Dermis blood vessel endothelial cell (primary cell): ENCODE measurements around the gene PLCH1. TPM values are rescaled to one million over a fixed set of nuclear protein-coding genes. Genes with fewer than 3 reads are reported as not detected.
"Not testable (repeated sequence)": the region's sequence is repeated elsewhere in the genome, so short reads cannot be mapped to it uniquely, and the experiment has no call there.

Source experiments
- DNase-seq: peaks from one replicate; pipeline ENCODE4 v3.0.0; 2010
- total RNA-seq: library from RNA; depleted of rRNA; stranded (reverse); fragments of >200 nt; gene quantifications from 2 replicates; pipeline ENCODE4 v1.2.3, GENCODE V29; 2014

Gene PLCH1
- total RNA-seq, 1 donor from 2014 or later, result not detected

GRCh38 chr3:155412904-155413303 lies 332.0 kb downstream of the PLCH1 start:
- no peak for DNase-seq

DNA sequence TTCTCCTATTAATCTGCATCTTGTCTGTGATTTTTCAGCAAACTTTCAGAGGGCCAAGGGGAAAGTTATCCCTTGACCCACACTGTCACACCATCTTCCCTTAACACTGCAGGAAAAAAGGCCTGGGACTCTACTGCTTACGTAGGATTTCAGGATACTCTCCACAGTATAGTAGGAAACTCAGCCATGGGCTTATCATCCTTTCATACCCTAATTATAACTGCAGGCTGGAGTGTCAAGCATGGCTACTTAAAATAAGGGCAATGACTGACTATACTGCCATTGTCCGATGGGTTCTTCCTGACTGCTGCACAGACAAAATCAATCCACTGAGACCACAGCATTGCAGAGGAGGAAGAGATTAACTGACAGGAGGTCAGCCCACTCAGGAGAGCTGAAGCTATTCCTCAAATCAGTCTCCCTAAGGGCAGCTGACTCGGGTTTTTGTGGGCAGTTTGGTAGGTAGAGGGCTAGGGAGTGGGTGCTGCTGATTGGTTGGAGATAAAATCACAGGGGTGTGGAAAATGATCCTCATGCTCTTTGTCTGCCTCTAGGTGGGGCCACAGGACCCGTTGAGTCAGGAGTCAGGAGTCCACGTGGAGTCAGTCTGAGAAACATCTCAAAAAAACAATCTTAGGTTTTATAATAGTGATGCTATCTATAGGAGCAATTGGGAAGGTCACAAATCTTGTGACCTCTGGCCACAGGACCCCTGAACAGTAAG lies 333.2 kb downstream of the PLCH1 start:
- DNase-seq, result no peak

GRCh38 chr3:155409336-155409735 lies 335.5 kb downstream of the PLCH1 start:
- DNase-seq, result no peak

DNA sequence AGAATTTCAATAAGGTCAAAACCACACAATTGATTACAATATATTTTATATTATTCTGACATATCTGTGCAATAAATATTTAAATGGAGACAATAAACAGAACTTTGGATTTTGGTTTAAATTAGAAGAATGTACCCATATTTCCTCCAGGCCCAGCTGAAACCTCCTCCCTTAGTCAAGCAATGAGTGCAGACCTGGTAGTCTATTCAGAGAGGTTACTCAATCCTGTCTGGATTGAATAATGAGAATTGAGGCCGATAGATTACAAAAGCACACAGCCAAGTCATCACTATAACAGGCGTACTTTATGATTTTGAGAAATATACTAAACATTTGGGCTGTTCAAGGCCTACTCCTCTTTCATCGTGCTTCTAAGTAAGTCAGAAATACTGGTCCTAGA lies 336.9 kb downstream of the PLCH1 start:
- no peak for DNase-seq

GRCh38 chr3:155407331-155407730 lies 337.5 kb downstream of the PLCH1 start:
- DNase-seq, result no peak

DNA sequence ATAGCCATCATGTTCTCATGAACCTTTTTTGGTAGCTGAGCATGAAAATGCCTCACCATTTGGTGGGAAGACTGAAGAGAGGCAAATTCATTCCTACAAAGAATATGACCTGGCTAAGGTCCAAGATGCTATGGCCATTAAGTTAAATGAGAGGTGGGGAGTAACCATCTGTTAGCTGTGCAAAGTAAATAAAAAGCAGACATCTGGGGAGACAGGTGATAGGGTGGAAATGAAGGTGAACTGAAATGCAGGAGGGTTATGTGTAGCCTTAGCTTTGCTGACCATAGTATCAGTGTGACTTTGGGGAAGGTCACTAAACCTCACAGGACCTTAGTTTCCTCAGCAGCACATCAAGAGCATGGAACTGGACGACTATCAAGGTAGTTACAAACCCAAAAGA lies 340.4 kb downstream of the PLCH1 start:
- no peak for DNase-seq

DNA sequence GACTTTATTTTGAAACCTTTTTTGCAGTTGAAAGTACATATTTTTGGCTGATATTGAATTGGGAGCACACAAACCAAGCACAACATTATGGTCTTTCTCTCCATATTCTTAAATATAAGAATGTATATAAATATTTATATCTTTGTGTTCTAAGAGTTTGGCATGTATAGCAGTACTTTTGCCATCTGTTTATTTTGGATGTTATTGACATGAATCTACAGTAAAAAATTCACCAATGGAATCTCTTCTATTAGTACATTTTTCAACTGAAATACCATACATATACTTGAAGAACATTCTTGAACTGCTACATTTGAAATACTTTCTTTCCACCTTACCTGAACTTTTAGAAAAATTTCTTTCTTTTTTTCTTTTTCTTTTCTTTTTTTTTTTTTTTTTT lies 342.2 kb downstream of the PLCH1 start:
- no peak for DNase-seq

DNA sequence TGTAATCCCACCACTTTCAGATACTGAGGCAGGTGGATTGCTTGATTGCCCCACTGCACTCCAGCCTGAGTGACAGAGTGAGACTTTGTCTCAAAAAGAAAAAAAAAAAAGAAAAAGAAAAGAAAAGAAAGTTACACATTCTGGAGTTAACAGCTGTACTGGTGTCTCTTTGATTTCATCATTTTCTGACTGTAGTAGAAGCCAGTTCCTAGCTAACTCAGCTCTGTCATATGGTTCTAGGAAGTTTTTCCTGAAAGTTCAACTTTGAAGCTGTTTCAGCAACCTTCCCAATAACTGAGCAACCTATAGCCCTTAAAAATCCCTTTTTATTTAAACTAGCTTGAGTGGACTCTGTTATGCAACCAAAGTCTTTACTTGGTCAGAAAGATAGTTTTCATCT lies 346.8 kb downstream of the PLCH1 start:
- no peak for DNase-seq

- DNase-seq, result not testable (repeated sequence)
Measured at GRCh38 chr3:155394896-155395295, 350.0 kb downstream of the PLCH1 start.

DNA sequence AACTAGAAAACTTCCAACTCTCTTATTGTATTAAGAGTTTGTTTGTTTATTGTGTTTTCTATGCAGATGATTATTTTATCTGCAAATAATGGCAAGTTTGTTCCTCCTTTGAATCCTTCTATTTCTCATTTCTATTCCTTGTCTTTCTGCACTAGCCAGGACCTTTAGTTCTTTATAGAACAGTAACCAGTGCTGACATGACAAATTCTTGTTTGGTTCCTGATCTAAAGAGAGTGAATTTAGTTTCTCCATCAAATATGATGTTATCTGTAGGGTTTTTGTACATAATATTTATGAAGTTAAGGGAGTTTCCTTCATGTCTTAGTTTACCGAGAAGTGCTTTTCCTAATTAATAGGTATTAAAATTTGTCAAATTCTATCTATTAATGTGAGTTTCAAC lies 350.6 kb downstream of the PLCH1 start:
- no peak for DNase-seq

GRCh38 chr3:155393316-155393715 lies 351.6 kb downstream of the PLCH1 start:
- DNase-seq, result no peak

GRCh38 chr3:155392138-155392537 lies 352.7 kb downstream of the PLCH1 start:
- DNase-seq, result no peak

DNA sequence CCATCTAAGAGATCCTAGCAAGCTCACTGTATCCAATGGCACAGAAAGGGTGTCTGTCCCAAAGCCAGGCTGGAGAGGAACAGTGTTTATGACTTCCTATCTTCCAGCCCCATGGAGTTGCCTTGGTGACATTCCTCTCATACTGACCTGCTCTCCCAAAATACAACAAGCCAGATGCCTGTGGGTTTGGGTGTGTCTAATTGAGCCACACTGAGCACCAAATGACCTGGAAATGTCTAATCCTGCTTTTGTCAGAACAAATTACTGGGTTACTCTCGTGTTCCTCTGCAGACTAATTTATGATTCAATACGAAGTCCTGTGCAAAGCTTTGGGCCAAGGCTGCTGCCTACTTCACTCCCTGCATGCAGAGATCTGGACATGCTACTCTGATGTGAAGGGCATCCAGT lies 353.3 kb downstream of the PLCH1 start:
- no peak for DNase-seq

- DNase-seq, result no peak
Measured at GRCh38 chr3:155391104-155391503, 353.8 kb downstream of the PLCH1 start.

DNA sequence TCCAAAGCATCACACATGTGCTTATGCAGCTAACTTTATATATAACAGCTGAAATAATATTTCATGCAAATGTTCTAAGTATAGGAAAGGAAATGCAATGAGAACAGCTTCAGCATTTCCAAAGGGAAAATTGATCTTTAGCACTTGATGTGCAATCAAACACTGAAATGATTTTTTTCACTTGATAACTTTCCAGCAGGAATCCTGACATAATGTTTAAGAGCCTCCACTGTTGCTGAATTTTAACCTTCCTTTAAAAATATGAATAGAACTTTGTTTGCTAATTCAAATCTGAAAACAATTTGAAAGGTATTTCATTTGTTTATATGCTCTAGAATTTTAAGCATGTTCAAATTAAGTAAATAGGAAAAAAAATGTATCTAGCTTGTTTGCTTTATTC lies 354.5 kb downstream of the PLCH1 start:
- DNase-seq, result no peak

- no peak for DNase-seq
Measured at GRCh38 chr3:155388417-155388816, 356.5 kb downstream of the PLCH1 start.

DNA sequence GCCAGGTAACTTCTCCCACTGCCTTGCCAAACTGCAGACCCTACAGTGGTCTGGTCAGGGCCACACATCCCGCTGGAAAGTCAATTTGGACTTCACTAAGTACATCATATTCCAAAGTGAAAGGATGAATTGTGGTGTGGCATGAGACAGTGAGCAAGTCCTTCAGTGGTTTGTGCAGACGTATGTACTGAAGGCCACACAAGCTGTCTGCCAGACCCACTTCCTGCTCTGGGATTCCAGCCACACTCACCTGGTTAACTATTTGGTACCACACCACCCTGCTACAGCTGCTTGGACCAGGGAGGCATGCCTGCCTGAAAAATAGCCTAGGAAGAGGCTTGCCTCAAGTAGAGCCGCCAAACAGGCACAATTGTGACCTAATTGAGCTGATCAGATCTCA lies 357.3 kb downstream of the PLCH1 start:
- DNase-seq, result no peak

DNA sequence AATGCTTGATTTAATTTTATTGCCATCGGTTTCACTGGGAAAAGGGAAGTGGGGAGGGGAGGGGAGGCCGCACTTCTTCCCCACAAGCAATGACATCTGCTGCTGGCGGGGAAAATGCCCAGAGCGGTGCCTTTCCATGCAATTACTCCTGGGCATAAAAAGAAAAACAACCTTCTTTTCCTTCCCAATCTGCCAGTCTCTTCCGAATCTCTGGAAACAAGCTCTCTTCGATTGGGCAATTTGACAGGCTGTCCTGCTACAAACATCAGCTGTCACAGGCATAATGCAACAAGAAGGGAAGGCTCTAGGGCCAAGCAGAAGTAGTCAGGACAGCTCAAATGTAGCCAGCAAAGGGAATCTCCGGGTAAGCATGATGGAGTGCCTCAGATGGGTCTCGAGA lies 358.0 kb downstream of the PLCH1 start:
- no peak for DNase-seq

- no peak for DNase-seq
Measured at GRCh38 chr3:155385896-155386625, 358.8 kb downstream of the PLCH1 start.

- DNase-seq, result peak; percentile 55
Measured at GRCh38 chr3:155382396-155383042, 362.4 kb downstream of the PLCH1 start.

- no peak for DNase-seq
Measured at GRCh38 chr3:155377847-155378246, 367.0 kb downstream of the PLCH1 start.

DNA sequence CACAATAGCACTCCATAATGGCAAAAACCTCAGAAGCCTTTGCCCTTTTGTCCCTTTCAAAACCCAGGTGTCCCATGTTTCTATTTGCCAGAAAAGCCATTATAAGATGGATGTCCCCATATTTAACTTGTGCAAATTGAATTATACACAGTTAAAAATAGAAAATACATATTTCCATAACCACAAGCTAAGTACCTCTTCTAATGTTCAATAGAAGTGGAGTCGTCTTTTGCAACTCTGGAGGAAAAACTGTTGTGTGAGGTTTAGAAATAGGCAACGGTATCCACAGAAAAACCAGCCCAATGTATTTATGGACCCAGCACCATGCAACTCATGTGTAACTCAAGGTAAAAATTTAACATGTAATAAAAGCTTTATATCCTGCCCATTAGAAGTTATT lies 367.8 kb downstream of the PLCH1 start:
- DNase-seq, result no peak

- DNase-seq, result no peak
Measured at GRCh38 chr3:155372281-155372680, 372.6 kb downstream of the PLCH1 start.
